Measurements from ENCODE around the gene MUC5B.

GRCh38 chr11:1292018-1292643 is 69.3 kb downstream of the MUC5B start:
- TF ChIP-seq EZH2 (IDR thresholded peaks at IDR 0.05; ENCODE audit: borderline replicate concordance, low read depth, low read length, poor library complexity, severe bottlenecking) (no peak), CTCF (conservative IDR thresholded peaks at IDR 0.05; ENCODE audit: low read depth, low read length) (no peak)
